Gastroesophageal sphincter (tissue), 4 donors: ENCODE results near the gene PERCC1. TPM values are rescaled to one million over a fixed set of nuclear protein-coding genes. Genes with fewer than 3 reads are reported as not detected.
A peak's percentile ranks its signal among the peaks of the same experiment; 100 is the strongest.

ENCODE experiments used
- ATAC-seq: fragments of 150-250 bp; one replicate; pipeline ENCODE4 v1.9.1; 2016; ENCODE audit warnings: mild to moderate bottlenecking, moderate library complexity
- H3K27ac ChIP-seq, 4 donors: fragments of 200-600 bp; sonication (generic) in 3 of 4; 1 replicate in 3 of 4; 2 replicates in 1 of 4; pipeline ENCODE4 v1.5.1; 2016 to 2019
- H3K27me3 ChIP-seq: fragments of 200-600 bp; sonication (generic); one replicate; pipeline ENCODE4 v1.5.1; 2019
- H3K36me3 ChIP-seq, 2 donors: fragments of 200-600 bp; sonication (generic); one replicate each; pipeline ENCODE4 v1.5.1; 2019; ENCODE audit warnings: control low read depth in 1 of 2
- H3K4me1 ChIP-seq, 3 donors: fragments of 200-600 bp; sonication (generic); 1 replicate in 2 of 3; 2 replicates in 1 of 3; pipeline ENCODE4 v1.5.1; 2016 to 2019; ENCODE audit warnings: control low read depth in 2 of 3
- H3K4me3 ChIP-seq, 2 donors: fragments of 200-600 bp; sonication (generic); one replicate each; pipeline ENCODE4 v1.5.1; 2019; ENCODE audit warnings: mild to moderate bottlenecking in 1 of 2, moderate library complexity in 1 of 2
- H3K9me3 ChIP-seq, 3 donors: fragments of 200-600 bp; sonication (generic); one replicate each; pipeline ENCODE4 v1.5.1; 2017 to 2019; ENCODE audit warnings: control low read depth in 2 of 3
- EP300 ChIP-seq: sonication (generic); formaldehyde crosslinking; IDR thresholded peaks from one replicate; pipeline ENCODE4 v1.6.1; 2017; ENCODE audit warnings: antibody characterized with exemption, mild to moderate bottlenecking
- POLR2A ChIP-seq, 2 donors: fragments of 450-650 bp; IDR thresholded peaks; one replicate each; pipeline ENCODE4 v1.6.1; 2017; ENCODE audit warnings: antibody characterized with exemption in 2 of 2, mild to moderate bottlenecking in 2 of 2, moderate library complexity in 1 of 2
- POLR2AphosphoS5 ChIP-seq: sonication (generic); formaldehyde crosslinking; IDR thresholded peaks from one replicate; pipeline ENCODE4 v1.6.1; 2017; ENCODE audit warnings: antibody characterized with exemption
- WGBS, 2 donors: methylation state at CpG; one replicate each; pipeline ENCODE4 v1.1.5; 2018; ENCODE audit warnings: low coverage in 1 of 2; 5-methylcytosine and 5-hydroxymethylcytosine counted together
- total RNA-seq, 4 donors: library from RNA; depleted of rRNA; stranded (reverse); fragments of >200 nt; gene quantifications; one replicate each; pipeline ENCODE4 v1.1.0, GENCODE V29; 2016
- TF ChIP-seq, protein P1 (sequence below), 4 experiments: fragments of 200-600 bp in 2 of 4; fragments of 450-650 bp in 2 of 4; sonication (generic) in 1 of 4; IDR thresholded peaks; one replicate each; pipeline ENCODE4 v1.5.1; 2017 to 2019; ENCODE audit warnings: antibody characterized with exemption in 4 of 4, mild to moderate bottlenecking in 2 of 4, moderate library complexity in 2 of 4

PERCC1 gene
- total RNA-seq, 4 donors from 2014 or later = 0.74 TPM; not detected in 3

GRCh38 chr16:1429012-1429411, 1.9 kb upstream of the PERCC1 start:
- Histone ChIP-seq H3K27ac (no peak overlapping the region), H3K27me3 (peaks cover 43% of the 10 kb centered on the region), H3K4me1 (peaks cover 0 to 6% (median 0%) of the 10 kb centered on the region in 3 donors), H3K36me3 (no peaks in the 10 kb centered on the region), H3K9me3 (no peaks in the 10 kb centered on the region), H3K4me3 (no peak overlapping the region)
- no peak for ATAC-seq
- no peak for TF ChIP-seq POLR2A (IDR thresholded peaks at IDR 0.05)
- no peak for TF ChIP-seq EP300
- TF ChIP-seq, protein P1, sequence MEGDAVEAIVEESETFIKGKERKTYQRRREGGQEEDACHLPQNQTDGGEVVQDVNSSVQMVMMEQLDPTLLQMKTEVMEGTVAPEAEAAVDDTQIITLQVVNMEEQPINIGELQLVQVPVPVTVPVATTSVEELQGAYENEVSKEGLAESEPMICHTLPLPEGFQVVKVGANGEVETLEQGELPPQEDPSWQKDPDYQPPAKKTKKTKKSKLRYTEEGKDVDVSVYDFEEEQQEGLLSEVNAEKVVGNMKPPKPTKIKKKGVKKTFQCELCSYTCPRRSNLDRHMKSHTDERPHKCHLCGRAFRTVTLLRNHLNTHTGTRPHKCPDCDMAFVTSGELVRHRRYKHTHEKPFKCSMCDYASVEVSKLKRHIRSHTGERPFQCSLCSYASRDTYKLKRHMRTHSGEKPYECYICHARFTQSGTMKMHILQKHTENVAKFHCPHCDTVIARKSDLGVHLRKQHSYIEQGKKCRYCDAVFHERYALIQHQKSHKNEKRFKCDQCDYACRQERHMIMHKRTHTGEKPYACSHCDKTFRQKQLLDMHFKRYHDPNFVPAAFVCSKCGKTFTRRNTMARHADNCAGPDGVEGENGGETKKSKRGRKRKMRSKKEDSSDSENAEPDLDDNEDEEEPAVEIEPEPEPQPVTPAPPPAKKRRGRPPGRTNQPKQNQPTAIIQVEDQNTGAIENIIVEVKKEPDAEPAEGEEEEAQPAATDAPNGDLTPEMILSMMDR (IDR thresholded peaks at IDR 0.05) = no peak
- no peak for TF ChIP-seq POLR2AphosphoS5
- WGBS, 2 donors = no CpG with 5 or more reads among the region's 11 CpGs

GRCh38 chr16:1429631-1430030, 1.2 kb upstream of the PERCC1 start:
- ATAC-seq = no peak
- TF ChIP-seq POLR2A (IDR thresholded peaks at IDR 0.05) = no peak
- no peak for TF ChIP-seq POLR2AphosphoS5
- TF ChIP-seq EP300 = no peak
- TF ChIP-seq, protein P1 (IDR thresholded peaks at IDR 0.05) = no peak
- Histone ChIP-seq H3K36me3 (no peaks in the 10 kb centered on the region), H3K27me3 (peaks cover 47% of the 10 kb centered on the region), H3K9me3 (no peaks in the 10 kb centered on the region), H3K4me3 (no peak overlapping the region), H3K27ac (no peak overlapping the region), H3K4me1 (peaks cover 0 to 6% (median 0%) of the 10 kb centered on the region in 3 donors)
- 100% methylated on average over 2 of the region's 13 CpGs; no CpG with 5 or more reads in 1 of the 2 donors for WGBS, 2 donors

DNA sequence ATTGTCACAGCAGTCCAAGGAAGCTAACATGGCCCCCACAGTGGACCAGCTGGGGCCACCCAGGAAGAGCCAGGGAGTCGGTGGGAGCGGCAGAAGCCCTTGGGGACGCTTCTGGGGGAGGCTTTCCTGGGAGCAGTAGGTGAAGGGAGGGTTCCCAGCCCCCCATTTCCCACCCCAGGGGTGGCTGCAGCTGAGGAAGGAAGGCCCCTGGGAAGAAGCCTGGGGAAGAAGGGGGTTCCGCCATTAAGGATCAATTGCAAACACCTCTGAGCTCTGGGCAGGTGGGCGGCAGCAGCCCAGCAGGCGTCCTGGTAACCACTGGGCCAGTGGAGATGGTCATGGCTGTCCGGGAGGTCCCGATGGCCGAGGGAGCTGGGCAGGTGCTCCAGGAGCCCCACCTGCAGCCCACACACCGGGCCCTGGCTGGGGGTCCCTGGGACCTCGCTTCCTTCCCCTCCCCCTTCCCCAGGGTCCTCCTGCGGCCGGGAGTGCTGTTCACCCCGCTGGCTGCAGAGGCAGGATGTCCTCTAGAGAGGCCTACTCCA, 592 bp upstream of the PERCC1 start:
- Histone ChIP-seq H3K36me3 (no peaks in the 10 kb centered on the region), H3K4me3 (no peak overlapping the region), H3K9me3 (no peaks in the 10 kb centered on the region), H3K27ac (no peak overlapping the region), H3K4me1 (peaks cover 0 to 6% (median 0%) of the 10 kb centered on the region in 3 donors), H3K27me3 (peaks cover 47% of the 10 kb centered on the region)
- TF ChIP-seq, protein P1 (IDR thresholded peaks at IDR 0.05) = no peak
- TF ChIP-seq POLR2AphosphoS5 = no peak
- TF ChIP-seq POLR2A (IDR thresholded peaks at IDR 0.05) = no peak
- TF ChIP-seq EP300 = no peak
- no peak for ATAC-seq
- 81% methylated on average over 3 of the region's 14 CpGs; no CpG with 5 or more reads in 1 of the 2 donors for WGBS, 2 donors

DNA sequence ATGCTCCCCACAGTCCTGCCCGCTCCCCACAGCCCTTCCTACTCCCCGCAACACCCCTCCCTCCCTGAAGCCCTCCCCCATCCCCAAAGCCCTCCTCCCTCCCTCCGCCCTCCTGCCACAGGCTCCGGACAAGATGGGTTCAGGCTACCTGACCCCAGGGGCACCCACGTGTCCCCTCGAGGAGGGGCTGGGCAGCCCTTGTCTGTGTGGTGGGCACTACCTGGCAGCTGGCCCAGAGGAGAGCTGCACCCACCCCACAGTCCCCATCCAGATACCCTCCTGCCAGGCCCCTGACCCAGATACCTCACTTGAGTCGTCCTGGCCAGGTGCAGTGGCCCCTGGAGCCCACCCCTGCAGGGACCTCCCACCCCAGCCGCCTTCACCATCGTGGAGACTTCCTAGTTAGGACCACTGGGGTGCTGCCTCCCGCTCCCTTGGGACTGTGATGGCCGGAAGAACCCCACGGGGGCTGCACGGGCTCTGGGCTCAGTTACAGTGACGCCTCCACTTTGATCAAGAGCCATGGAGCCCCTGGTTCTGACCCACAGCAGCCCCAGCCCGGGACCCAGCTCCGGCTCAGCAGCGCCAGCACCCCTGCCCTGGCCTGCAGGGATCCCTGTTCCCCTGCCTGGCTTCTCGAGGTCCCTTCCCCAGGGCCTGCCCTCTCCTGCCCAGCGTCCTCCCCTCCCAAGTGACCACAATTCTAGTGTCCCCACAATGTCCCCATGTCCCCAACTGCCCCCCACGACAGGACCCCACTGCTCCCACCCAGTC, 806 bp downstream of the PERCC1 start:
- Histone ChIP-seq H3K4me1 (peaks cover 0 to 6% (median 0%) of the 10 kb centered on the region in 3 donors), H3K9me3 (no peaks in the 10 kb centered on the region), H3K4me3 (no peak overlapping the region), H3K27ac (no peak overlapping the region), H3K27me3 (peaks cover 47% of the 10 kb centered on the region), H3K36me3 (peaks cover 0 to 10% of the 10 kb centered on the region in 2 donors)
- ATAC-seq = no peak
- WGBS, 2 donors = 86% methylated on average over 1 of the region's 20 CpGs; no CpG with 5 or more reads in 1 of the 2 donors
- no peak for TF ChIP-seq POLR2A (IDR thresholded peaks at IDR 0.05)

GRCh38 chr16:1432388-1433262, 1.7 kb downstream of the PERCC1 start:
- peaks cover 47% of the 10 kb centered on the region for H3K27me3 ChIP-seq
- no peaks in the 10 kb centered on the region for H3K9me3 ChIP-seq
- TF ChIP-seq, protein P1 (IDR thresholded peaks at IDR 0.05) = no peak
- TF ChIP-seq POLR2AphosphoS5 (no peak), EP300 (no peak), POLR2A (IDR thresholded peaks at IDR 0.05) (no peak)
- peak overlapping the region in 1 of 4 donors; percentile 12 for H3K27ac ChIP-seq
- no peak for ATAC-seq
- H3K4me3 ChIP-seq = peak overlapping the region in 1 of 2 donors; percentile 18
- WGBS, 2 donors = 90% methylated on average over 14 of the region's 63 CpGs; no CpG with 5 or more reads in 1 of the 2 donors
- H3K4me1 ChIP-seq = peaks cover 0 to 6% (median 0%) of the 10 kb centered on the region in 3 donors
- peaks cover 0 to 10% of the 10 kb centered on the region in 2 donors for H3K36me3 ChIP-seq
